Measurements from ENCODE around the gene DAND5.
A peak's percentile ranks its signal among the peaks of the same experiment; 100 is the strongest.

The DAND5 gene

GRCh38 chr19:13005861-13006370 is 36.5 kb downstream of the DAND5 start:
- 0 out of 2 replicates have a peak, but pooled peaks have one; percentile 15 for TF ChIP-seq CTCF (IDR thresholded peaks at IDR 0.05; ENCODE audit: control insufficient read depth, extremely low read depth, insufficient read depth)
- no peak for DNase-seq (ENCODE audit: low read depth)
- H3K4me3 ChIP-seq (ENCODE audit: low read depth, low read length) = no peak overlapping the region

- TF ChIP-seq CTCF (IDR thresholded peaks at IDR 0.05; ENCODE audit: control insufficient read depth, extremely low read depth, insufficient read depth) = no peak
- peak overlapping the region; percentile 46 for H3K4me3 ChIP-seq (ENCODE audit: low read depth, low read length)
Measured at GRCh38 chr19:13006431-13007281, 37.3 kb downstream of the DAND5 start.

GRCh38 chr19:13007292-13008045 is 38.1 kb downstream of the DAND5 start:
- DNase-seq (ENCODE audit: low read depth) = peak; percentile 94
- no peak for TF ChIP-seq CTCF (IDR thresholded peaks at IDR 0.05; ENCODE audit: control insufficient read depth, extremely low read depth, insufficient read depth)
- H3K4me3 ChIP-seq (ENCODE audit: low read depth, low read length) = peak overlapping the region; percentile 46

More at GRCh38 chr19:13006431-13007281, 37.3 kb downstream of the DAND5 start:
- DNase-seq (ENCODE audit: low read depth) = no peak

- peak overlapping the region; percentile 46; the same call in 1 of the 2 replicates for H3K4me3 ChIP-seq (ENCODE audit: low read depth, low read length)
- TF ChIP-seq CTCF (IDR thresholded peaks at IDR 0.05; ENCODE audit: control insufficient read depth, extremely low read depth, insufficient read depth) = no peak
- DNase-seq (ENCODE audit: low read depth) = no peak
Measured at GRCh38 chr19:13008926-13009787, 39.8 kb downstream of the DAND5 start.

GRCh38 chr19:13010038-13010991 is 40.9 kb downstream of the DAND5 start:
- DNase-seq (ENCODE audit: low read depth) = no peak
- no peak for TF ChIP-seq CTCF (IDR thresholded peaks at IDR 0.05; ENCODE audit: control insufficient read depth, extremely low read depth, insufficient read depth)
- peak overlapping the region; percentile 19 for H3K4me3 ChIP-seq (ENCODE audit: low read depth, low read length)
